ENCODE data around the gene PDLIM1. TPM values are rescaled to one million over a fixed set of nuclear protein-coding genes. Genes with fewer than 3 reads are reported as not detected.

The PDLIM1 gene
- total RNA-seq, 1 experiment from 2014 or later = 67.4 TPM

DNA sequence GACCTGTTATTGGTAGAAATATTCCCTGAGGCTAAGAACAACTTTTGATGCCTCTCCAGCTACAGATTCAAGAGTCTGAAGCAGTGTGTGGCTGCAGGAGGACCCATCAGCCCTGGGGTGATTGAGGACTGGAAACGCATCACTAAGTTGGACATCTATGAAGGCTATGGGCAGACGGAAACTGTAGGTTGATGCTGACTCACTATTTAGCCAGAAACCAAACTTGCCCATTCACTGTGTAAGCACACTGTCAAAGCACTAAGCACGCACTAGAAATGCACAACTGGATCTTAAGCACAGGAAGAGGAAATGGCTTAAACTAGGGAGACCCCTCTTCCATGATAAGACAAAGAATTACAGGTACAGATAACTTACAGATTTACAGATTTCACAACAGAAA lies 76.0 kb downstream of the PDLIM1 start:
- POLR2A ChIA-PET = no interaction called here
- H3K4me2 ChIP-seq (ENCODE audit: low read length) = peak overlapping the region; percentile 17; the same call in 1 of the 2 replicates
- H3K9me3 ChIP-seq (ENCODE audit: control insufficient read depth in 1 of 2, insufficient read depth in 1 of 2, low read depth in 1 of 2, low read length in 2 of 2) = no peaks in the 10 kb centered on the region
- H3K9ac ChIP-seq (ENCODE audit: low read length) = no peak overlapping the region
- H3K36me3 ChIP-seq (ENCODE audit: control insufficient read depth in 1 of 2, insufficient read depth in 2 of 2, low read length in 2 of 2) = no peaks in the 10 kb centered on the region
- H3K9me2 ChIP-seq (ENCODE audit: insufficient read depth) = no peaks in the 10 kb centered on the region
- H2AFZ ChIP-seq (ENCODE audit: low read depth, low read length, poor library complexity, severe bottlenecking) = no peak overlapping the region
- H4K20me1 ChIP-seq (ENCODE audit: insufficient read depth) = no peaks in the 10 kb centered on the region
- H3K27ac ChIP-seq (ENCODE audit: low read depth, low read length) = no peak overlapping the region
- RAD21 ChIA-PET (ENCODE audit: low non-redundant PET in 1 of 2, low total read pairs in 2 of 2, uncharacterized antibody in 2 of 2, unreplicated experiment in 2 of 2) = no interaction called here
- no peak for DNase-seq (ENCODE audit: low read depth, low spot score)
- H3K4me3 ChIP-seq (replicated peaks in 1 of 2; ENCODE audit: low read depth in 1 of 2, low read length in 2 of 2) = no peak overlapping the region
- H3K27me3 ChIP-seq (ENCODE audit: insufficient read depth, low read length) = no peaks in the 10 kb centered on the region
- ATAC-seq = no peak
- no peaks in the 10 kb centered on the region for H3K79me2 ChIP-seq (ENCODE audit: insufficient read depth, low read length)
- no peak for TF ChIP-seq FOSL1 (IDR thresholded peaks at IDR 0.05; ENCODE audit: low read depth)
- no peak for TF ChIP-seq RAD21 (IDR thresholded peaks at IDR 0.05; ENCODE audit: low read depth)
- no peak for TF ChIP-seq ZFX (IDR thresholded peaks at IDR 0.05)
- no peak for TF ChIP-seq CEBPB (IDR thresholded peaks at IDR 0.05; ENCODE audit: low read depth)
- TF ChIP-seq, protein P1, sequence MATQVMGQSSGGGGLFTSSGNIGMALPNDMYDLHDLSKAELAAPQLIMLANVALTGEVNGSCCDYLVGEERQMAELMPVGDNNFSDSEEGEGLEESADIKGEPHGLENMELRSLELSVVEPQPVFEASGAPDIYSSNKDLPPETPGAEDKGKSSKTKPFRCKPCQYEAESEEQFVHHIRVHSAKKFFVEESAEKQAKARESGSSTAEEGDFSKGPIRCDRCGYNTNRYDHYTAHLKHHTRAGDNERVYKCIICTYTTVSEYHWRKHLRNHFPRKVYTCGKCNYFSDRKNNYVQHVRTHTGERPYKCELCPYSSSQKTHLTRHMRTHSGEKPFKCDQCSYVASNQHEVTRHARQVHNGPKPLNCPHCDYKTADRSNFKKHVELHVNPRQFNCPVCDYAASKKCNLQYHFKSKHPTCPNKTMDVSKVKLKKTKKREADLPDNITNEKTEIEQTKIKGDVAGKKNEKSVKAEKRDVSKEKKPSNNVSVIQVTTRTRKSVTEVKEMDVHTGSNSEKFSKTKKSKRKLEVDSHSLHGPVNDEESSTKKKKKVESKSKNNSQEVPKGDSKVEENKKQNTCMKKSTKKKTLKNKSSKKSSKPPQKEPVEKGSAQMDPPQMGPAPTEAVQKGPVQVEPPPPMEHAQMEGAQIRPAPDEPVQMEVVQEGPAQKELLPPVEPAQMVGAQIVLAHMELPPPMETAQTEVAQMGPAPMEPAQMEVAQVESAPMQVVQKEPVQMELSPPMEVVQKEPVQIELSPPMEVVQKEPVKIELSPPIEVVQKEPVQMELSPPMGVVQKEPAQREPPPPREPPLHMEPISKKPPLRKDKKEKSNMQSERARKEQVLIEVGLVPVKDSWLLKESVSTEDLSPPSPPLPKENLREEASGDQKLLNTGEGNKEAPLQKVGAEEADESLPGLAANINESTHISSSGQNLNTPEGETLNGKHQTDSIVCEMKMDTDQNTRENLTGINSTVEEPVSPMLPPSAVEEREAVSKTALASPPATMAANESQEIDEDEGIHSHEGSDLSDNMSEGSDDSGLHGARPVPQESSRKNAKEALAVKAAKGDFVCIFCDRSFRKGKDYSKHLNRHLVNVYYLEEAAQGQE (IDR thresholded peaks at IDR 0.05; ENCODE audit: low read depth) = no peak
- TF ChIP-seq ATF3 (IDR thresholded peaks at IDR 0.05) = no peak
- TF ChIP-seq CTCF (IDR thresholded peaks at IDR 0.05 in 2 of 3, conservative IDR thresholded peaks at IDR 0.05 in 1 of 3; ENCODE audit: borderline replicate concordance in 1 of 3, insufficient read depth in 1 of 3, low read depth in 2 of 3, low read length in 2 of 3) = no peak
- TF ChIP-seq TCF7L2 (IDR thresholded peaks at IDR 0.05; ENCODE audit: borderline replicate concordance, extremely low read depth, insufficient read depth, insufficient read length) = no peak
- TF ChIP-seq SRF (IDR thresholded peaks at IDR 0.05; ENCODE audit: low read depth) = no peak
- TF ChIP-seq EZH2phosphoT487 (IDR thresholded peaks at IDR 0.05; ENCODE audit: borderline replicate concordance) = no peak
- no peak for TF ChIP-seq EZH2 (IDR thresholded peaks at IDR 0.05)
- TF ChIP-seq SIN3A (IDR thresholded peaks at IDR 0.05; ENCODE audit: low read depth) = no peak
- TF ChIP-seq YY1 (IDR thresholded peaks at IDR 0.05; ENCODE audit: extremely low read depth, insufficient replicate concordance, low read depth, low read length) = no peak
- intact Hi-C loops (cut with micrococcal nuclease) = no loop called here
- peaks cover 6 to 43% of the 10 kb centered on the region in 2 experiments for H3K4me1 ChIP-seq (ENCODE audit: control insufficient read depth in 1 of 2, insufficient read depth in 2 of 2, low read length in 2 of 2)
- no TSS peak for BruUV-seq (replicated peaks)
- CTCF ChIA-PET = no interaction called here

All from HCT116 (cell line).